Measurements from ENCODE around the gene CNTNAP2.

Gene CNTNAP2

GRCh38 chr7:147400221-147400689, 1283.7 kb downstream of the CNTNAP2 start:
- no peak for DNase-seq (ENCODE audit: low read depth in 2 of 2)

DNA sequence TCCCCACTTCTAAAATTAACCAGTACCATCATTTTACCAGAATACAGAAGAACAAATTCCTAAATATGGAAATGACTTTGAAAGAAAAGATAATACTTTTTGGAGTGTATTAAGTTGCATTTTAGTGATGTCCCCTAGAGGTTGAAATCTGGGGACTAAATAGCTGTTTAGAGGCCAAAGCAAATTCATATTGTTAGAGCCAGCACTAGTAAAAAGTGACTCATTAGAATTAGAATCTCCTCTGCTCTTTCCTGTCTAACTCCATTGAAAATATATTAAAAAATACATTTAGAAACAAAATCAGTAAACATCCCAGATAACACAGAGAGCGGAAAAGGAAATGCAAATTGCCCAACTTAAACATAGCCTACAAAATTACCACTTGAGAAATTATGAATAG, 1284.3 kb downstream of the CNTNAP2 start:
- DNase-seq (ENCODE audit: low read depth in 2 of 2) = no peak

DNA sequence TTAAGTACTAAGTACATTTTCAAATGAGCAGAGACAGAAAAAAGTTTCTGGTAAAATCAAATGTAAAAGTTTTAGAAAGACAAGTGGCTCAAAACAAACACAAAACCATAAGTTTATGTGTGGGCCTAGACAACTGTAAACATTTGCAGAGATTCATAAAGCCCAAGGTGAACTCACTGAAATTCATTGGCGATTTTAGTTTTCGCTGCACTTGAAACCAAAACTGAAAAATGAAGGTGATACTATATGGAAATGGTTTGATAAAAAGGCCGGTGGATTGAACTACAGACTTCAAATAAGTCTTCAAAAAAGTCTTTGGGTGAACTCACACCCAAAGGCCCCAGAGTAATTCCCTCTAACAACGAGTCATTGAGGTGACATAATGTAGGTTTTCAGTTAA, 1289.0 kb downstream of the CNTNAP2 start:
- DNase-seq (ENCODE audit: low read depth in 2 of 2) = no peak

GRCh38 chr7:147406521-147407135, 1290.0 kb downstream of the CNTNAP2 start:
- no peak for DNase-seq (ENCODE audit: low read depth in 2 of 2)

GRCh38 chr7:147411096-147411495, 1294.5 kb downstream of the CNTNAP2 start:
- DNase-seq (ENCODE audit: low read depth in 2 of 2) = no peak

DNA sequence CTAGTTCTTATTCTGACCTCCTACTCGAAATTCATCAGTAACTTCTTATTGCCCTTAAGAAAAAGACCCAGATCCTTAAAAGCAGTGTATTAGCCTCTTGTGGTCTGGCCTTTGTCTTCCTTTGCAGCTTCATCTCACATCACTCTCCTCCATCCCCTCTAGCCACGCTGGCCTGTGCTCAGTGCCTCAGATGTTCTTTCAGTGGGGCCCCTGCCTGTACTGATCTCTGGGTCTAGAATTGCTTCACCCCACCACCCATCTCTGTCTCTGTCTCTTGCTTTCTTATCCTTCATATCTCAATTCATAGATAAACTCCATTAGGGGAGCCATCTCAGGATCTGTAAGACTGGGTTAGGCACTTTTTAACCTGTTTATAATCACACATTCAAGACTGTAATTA, 1295.5 kb downstream of the CNTNAP2 start:
- DNase-seq (ENCODE audit: low read depth in 2 of 2) = no peak

GRCh38 chr7:147412782-147413556, 1296.4 kb downstream of the CNTNAP2 start:
- DNase-seq (ENCODE audit: low read depth in 2 of 2) = no peak

- DNase-seq (ENCODE audit: low read depth in 2 of 2) = no peak
Observed at GRCh38 chr7:147413557-147413870, 1296.9 kb downstream of the CNTNAP2 start.

DNA sequence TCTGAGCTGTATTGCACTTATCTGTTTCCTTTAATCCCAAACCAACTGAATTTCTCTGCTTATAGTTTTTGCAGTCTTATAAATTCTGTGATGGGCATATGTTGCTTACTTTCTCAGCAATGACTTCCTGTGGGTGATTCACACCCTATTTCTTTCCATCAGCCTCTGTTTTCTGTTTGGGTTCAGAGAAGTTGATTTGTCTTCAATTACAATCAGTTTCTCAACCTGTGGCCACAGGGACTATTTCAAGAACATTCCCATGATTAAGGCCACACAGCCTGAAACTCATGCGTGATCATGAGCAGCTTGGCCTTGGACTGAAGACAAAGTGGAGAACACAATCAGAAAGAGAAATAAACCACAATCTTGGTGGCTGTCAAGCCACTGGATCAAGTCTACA, 1299.4 kb downstream of the CNTNAP2 start:
- DNase-seq (ENCODE audit: low read depth in 2 of 2) = no peak

- no peak for DNase-seq (ENCODE audit: low read depth in 2 of 2)
Observed at GRCh38 chr7:147418966-147419365, 1302.4 kb downstream of the CNTNAP2 start.

DNA sequence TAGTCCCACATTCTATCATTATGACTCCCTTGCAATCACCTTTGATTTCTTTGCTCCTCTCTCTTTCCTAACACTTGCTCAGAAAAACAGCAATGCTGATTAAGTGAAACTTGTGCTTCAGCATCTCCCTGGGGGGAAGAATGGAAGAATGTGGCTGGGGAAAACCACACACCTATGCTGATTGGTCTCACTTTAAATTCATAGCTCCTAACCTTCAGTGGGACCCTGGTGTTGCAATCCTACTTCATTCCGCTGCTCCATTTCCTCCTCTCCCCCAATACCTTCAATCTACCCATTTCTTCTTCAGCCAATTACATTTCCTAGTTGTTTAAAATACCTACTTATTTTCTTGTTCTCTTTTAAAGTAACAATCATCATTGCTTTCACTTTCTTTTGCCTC, 1307.3 kb downstream of the CNTNAP2 start:
- DNase-seq (ENCODE audit: low read depth in 2 of 2) = no peak

DNA sequence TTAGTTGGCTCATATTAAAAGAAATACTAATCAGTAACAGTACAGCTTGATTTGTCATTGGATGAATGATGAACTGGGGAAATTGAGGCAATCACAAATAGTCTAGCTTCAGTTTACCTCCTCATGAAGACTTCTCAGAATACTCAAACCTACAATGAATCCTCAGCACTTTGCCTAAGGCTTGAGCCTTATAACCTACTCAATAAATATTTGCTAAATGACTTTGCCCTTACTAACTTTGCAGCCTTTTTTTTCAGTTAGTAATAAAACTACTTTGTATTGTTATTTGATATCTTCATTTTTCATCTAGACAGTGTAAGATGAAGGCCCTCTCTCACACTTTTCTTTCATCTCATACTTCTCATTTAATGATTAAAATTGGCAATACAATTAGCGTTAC, 1311.5 kb downstream of the CNTNAP2 start:
- no peak for DNase-seq (ENCODE audit: low read depth in 2 of 2)

- DNase-seq (ENCODE audit: low read depth in 2 of 2) = no peak
Observed at GRCh38 chr7:147429961-147430360, 1313.4 kb downstream of the CNTNAP2 start.

GRCh38 chr7:147432079-147432478, 1315.5 kb downstream of the CNTNAP2 start:
- DNase-seq (ENCODE audit: low read depth in 2 of 2) = no peak

DNA sequence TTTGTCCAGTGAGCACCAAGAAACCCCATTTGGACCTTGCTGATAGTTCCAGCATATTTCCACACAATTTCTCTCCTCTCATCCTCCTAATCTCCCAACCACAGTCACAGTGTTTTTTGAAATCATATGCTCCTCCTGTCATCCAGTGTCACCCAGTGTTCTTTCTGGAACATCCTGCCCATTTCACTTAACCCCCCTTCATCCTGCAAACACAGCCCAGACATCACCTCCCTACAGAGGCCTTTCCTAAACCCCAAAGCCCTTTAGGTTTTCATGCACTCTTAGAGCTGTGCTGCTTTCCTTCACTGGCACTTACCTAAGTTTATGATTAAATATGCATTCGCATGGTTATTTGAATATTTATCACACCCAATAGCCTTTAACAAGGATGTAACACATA, 1316.0 kb downstream of the CNTNAP2 start:
- DNase-seq (ENCODE audit: low read depth in 2 of 2) = no peak

GRCh38 chr7:147436718-147437117, 1320.1 kb downstream of the CNTNAP2 start:
- DNase-seq (ENCODE audit: low read depth in 2 of 2) = no peak

DNA sequence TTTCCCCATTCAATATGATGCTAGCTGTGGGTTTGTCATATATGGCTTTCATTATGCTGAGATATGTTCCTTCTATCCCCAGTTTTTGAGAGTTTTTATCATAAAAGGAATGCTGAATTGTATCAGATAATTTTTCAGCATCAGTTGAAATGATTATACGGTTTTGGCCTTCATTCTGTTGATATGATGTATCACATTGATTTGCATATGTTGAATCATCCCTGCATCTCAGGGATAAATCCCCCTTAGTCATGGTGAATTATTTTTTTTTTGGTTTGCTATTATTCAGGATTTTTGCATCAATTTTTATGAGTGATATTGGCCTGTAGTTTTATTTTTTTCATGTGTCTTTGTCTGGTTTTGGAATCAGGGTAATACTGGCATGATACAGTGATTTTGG, 1321.6 kb downstream of the CNTNAP2 start:
- DNase-seq (ENCODE audit: low read depth in 2 of 2) = no peak

- no peak for DNase-seq (ENCODE audit: low read depth in 2 of 2)
Observed at GRCh38 chr7:147443942-147444341, 1327.3 kb downstream of the CNTNAP2 start.

DNA sequence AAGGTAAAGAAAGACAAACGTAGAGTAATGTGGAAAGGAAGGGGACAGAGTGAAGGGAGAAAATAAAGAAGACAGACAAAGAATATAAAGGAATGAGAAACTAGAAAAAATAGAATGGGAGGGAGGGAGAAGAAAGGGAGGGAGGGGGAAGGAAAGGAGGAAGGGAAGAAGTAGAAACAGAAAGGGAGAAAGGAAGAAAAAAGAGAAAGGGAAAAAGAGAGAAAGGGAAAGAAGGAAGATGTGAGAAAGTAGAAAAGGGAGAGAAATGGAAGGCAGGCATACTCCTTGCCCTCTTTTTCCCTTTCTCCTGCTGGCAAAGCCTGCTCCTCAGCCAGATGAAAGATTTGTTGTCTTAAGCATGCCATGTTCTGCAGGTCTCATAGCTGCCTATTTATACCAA, 1336.2 kb downstream of the CNTNAP2 start:
- no peak for DNase-seq (ENCODE audit: low read depth in 2 of 2)

DNA sequence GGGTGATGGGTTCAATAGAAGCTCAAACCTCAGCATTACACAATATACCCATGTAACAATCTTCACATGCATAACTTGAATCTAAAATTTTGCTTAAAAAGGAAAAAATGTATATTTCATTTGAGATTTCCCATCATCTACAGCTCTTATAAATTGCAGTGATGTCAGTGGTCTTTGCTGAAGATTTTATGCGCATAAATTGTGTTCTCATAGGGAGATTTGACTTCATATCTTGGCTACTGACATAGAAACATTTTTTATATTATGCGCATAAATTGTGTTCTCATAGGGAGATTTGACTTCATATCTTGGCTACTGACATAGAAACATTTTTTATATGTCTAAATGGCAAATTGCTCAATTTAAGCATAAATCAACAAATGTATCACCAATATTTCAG, 1348.6 kb downstream of the CNTNAP2 start:
- DNase-seq (ENCODE audit: low read depth in 2 of 2) = no peak

DNA sequence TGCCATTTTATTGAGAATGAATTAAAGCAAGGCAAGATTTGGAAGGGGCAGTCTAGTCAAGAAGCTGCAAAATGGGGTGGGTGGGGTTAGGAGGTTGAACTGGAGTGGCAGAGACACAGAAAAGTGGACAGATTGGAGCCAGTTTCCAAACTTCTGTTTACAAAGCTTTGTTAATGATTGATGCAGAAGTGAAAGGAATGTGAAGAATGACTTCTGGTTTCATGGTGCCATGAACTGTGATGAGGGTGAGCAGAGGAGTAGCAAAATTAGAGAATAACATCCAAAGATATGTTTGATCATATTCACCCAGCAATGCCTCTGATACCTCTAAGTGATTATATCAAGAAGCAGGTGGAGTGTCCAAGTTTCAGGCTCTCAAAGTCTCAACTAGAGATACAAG, 1356.0 kb downstream of the CNTNAP2 start:
- DNase-seq (ENCODE audit: low read depth in 2 of 2) = no peak

- no peak for DNase-seq (ENCODE audit: low read depth in 2 of 2)
Observed at GRCh38 chr7:147474862-147475261, 1358.3 kb downstream of the CNTNAP2 start.

- DNase-seq (ENCODE audit: low read depth in 2 of 2) = no peak
Observed at GRCh38 chr7:147477526-147477925, 1360.9 kb downstream of the CNTNAP2 start.

DNA sequence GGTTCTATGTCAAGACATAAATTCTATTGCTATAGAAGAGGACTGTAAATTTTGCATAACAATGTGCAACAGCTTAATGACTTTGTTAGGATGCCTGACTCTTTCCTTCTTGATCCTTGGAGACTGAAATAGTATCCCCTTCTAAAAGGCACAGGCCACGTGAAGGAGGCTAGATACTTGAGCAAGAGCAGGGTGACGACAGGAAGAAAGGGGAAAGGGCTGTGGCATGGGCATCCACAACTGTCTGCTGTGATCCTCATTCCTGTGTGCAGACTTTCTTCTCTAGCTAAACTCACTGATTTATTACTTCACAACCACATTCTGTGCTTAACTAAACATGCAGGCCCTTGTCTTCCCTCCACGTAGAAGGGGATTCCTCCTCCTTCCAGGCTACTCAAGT, 1362.2 kb downstream of the CNTNAP2 start:
- no peak for DNase-seq (ENCODE audit: low read depth in 2 of 2)

Measured in stimulated activated CD4-positive, alpha-beta T cell treated with anti-CD3 and anti-CD28 coated beads, Interleukin-1b, Interleukin-23, amount 100 ng/mL, for 1 hour (primary cell).